ENCODE data around the gene ITGA8.
"Not testable (repeated sequence)": the region's sequence is repeated elsewhere in the genome, so short reads cannot be mapped to it uniquely, and the experiment has no call there.

Gene ITGA8

DNA sequence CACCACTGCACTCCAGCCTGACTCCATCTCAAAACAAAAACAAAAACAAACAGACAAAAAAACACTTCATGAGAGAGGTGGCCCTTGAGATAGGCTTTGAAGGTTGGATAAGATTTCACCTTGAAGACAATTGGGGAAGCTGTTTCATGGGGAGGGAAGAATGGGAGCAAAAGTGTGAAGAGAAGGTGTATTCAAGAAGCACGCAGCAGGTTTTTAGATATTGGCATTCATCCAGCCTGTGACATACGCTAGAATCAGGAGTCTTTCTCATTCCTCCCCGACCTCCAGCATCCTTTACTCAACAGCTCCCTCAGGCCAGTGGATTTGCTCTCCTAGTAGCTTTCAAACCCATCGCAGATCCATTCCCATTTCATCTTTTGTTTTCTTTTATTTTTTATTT lies 232.3 kb downstream of the ITGA8 start:
- H3K4me1 ChIP-seq (ENCODE audit: control insufficient read depth in 1 of 2, insufficient read depth in 2 of 2, low read length in 2 of 2) = no peaks in the 10 kb centered on the region

GRCh38 chr10:15486404-15486803 lies 233.3 kb downstream of the ITGA8 start:
- Histone ChIP-seq H3K27me3 (ENCODE audit: low read depth, low read length) (no peaks in the 10 kb centered on the region), H3K4me3 (ENCODE audit: low read depth in 1 of 2, low read length in 2 of 2) (no peak overlapping the region), H3K4me1 (ENCODE audit: control insufficient read depth in 1 of 2, insufficient read depth in 2 of 2, low read length in 2 of 2) (no peaks in the 10 kb centered on the region), H3K36me3 (ENCODE audit: control insufficient read depth in 1 of 2, insufficient read depth in 2 of 2, low read length in 2 of 2) (no peaks in the 10 kb centered on the region), H3K27ac (ENCODE audit: low read length) (no peak overlapping the region), H3K9me3 (ENCODE audit: control insufficient read depth in 1 of 2, low read length in 2 of 2) (no peaks in the 10 kb centered on the region)

More for the DNA sequence above, 232.3 kb downstream of the ITGA8 start:
- no peaks in the 10 kb centered on the region for H3K36me3 ChIP-seq (ENCODE audit: control insufficient read depth in 1 of 2, insufficient read depth in 2 of 2, low read length in 2 of 2)
- H3K4me3 ChIP-seq (ENCODE audit: low read depth in 1 of 2, low read length in 2 of 2) = no peak overlapping the region
- H3K27ac ChIP-seq (ENCODE audit: low read length) = no peak overlapping the region
- no peaks in the 10 kb centered on the region for H3K9me3 ChIP-seq (ENCODE audit: control insufficient read depth in 1 of 2, low read length in 2 of 2)
- H3K27me3 ChIP-seq (ENCODE audit: low read depth, low read length) = no peaks in the 10 kb centered on the region

- Histone ChIP-seq H3K36me3 (ENCODE audit: control insufficient read depth in 1 of 2, insufficient read depth in 2 of 2, low read length in 2 of 2) (no peaks in the 10 kb centered on the region), H3K4me3 (ENCODE audit: low read depth in 1 of 2, low read length in 2 of 2) (no peak overlapping the region), H3K27me3 (ENCODE audit: low read depth, low read length) (no peaks in the 10 kb centered on the region), H3K4me1 (ENCODE audit: control insufficient read depth in 1 of 2, insufficient read depth in 2 of 2, low read length in 2 of 2) (no peaks in the 10 kb centered on the region), H3K27ac (ENCODE audit: low read length) (no peak overlapping the region), H3K9me3 (ENCODE audit: control insufficient read depth in 1 of 2, low read length in 2 of 2) (no peaks in the 10 kb centered on the region)
Observed at GRCh38 chr10:15485684-15486316, 233.9 kb downstream of the ITGA8 start.

- H3K9me3 ChIP-seq (ENCODE audit: control insufficient read depth in 1 of 2, low read length in 2 of 2) = no peaks in the 10 kb centered on the region
- H3K36me3 ChIP-seq (ENCODE audit: control insufficient read depth in 1 of 2, insufficient read depth in 2 of 2, low read length in 2 of 2) = no peaks in the 10 kb centered on the region
- H3K4me3 ChIP-seq (ENCODE audit: low read depth in 1 of 2, low read length in 2 of 2) = no peak overlapping the region
- H3K27ac ChIP-seq (ENCODE audit: low read length) = no peak overlapping the region
- no peaks in the 10 kb centered on the region for H3K4me1 ChIP-seq (ENCODE audit: control insufficient read depth in 1 of 2, insufficient read depth in 2 of 2, low read length in 2 of 2)
- H3K27me3 ChIP-seq (ENCODE audit: low read depth, low read length) = no peaks in the 10 kb centered on the region
Observed at GRCh38 chr10:15485027-15485426, 234.7 kb downstream of the ITGA8 start.

DNA sequence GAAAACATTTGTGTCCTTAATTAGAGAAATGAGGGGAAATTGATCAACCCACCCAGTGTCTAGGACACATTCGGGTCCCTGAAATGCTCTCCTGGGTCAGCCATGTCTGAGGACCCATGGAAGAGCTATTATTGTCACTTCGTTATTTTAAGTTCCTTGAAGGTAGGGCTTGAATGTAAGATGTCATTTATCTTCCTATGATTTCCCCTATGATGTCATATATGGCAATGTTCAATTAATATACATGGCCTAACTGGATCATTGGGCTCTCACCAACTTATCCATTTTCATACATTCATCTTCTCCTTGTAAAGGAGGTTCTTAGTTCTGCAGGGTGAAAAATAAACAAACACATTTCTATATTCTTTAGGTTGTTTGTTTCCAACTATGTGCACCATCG lies 235.6 kb downstream of the ITGA8 start:
- H3K27me3 ChIP-seq (ENCODE audit: low read depth, low read length) = no peaks in the 10 kb centered on the region
- no peaks in the 10 kb centered on the region for H3K4me1 ChIP-seq (ENCODE audit: control insufficient read depth in 1 of 2, insufficient read depth in 2 of 2, low read length in 2 of 2)
- no peaks in the 10 kb centered on the region for H3K36me3 ChIP-seq (ENCODE audit: control insufficient read depth in 1 of 2, insufficient read depth in 2 of 2, low read length in 2 of 2)
- H3K27ac ChIP-seq (ENCODE audit: low read length) = no peak overlapping the region
- no peak overlapping the region for H3K4me3 ChIP-seq (ENCODE audit: low read depth in 1 of 2, low read length in 2 of 2)
- H3K9me3 ChIP-seq (ENCODE audit: control insufficient read depth in 1 of 2, low read length in 2 of 2) = no peaks in the 10 kb centered on the region

DNA sequence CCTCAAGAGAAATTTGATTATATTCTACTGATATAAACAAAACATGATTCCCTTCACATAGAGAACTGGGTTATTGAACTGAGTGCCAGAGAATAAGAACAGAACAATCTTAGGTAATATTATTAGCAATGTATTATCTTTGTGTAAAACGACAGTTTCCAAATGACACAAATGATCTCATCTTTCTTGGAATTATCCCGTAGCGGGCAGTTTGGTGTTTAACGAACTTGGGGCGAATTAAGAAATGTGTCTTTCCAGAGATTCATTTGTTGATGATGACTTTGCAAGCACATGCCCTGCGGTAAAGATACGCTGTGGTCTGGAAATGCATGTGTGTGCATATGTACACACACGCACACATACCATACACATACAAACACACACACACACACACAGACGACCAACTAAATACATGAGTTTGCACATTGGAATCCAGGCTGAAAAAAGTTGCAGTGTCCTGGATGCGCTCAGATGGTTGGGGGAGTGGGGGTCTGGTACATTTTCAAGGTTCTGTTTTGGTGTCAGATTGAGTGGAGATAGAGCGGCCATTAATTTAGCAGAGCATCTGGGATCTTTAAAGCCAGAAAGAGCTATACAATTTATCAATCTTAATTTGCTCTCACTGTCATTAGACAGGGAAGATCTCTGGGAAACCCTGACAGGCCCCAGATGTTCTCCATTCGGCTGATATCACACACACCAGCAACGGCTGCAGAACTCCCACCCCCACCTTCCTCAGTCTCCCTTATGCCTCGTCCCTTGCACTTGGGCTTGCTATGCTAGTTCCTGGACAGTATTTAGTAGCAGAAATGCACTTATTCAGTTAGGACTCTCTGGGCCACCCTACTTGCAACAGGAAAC lies 236.3 kb downstream of the ITGA8 start:
- H3K4me3 ChIP-seq (ENCODE audit: low read depth in 1 of 2, low read length in 2 of 2) = no peak overlapping the region
- no peak overlapping the region for H3K27ac ChIP-seq (ENCODE audit: low read length)
- no peaks in the 10 kb centered on the region for H3K9me3 ChIP-seq (ENCODE audit: control insufficient read depth in 1 of 2, low read length in 2 of 2)
- no peaks in the 10 kb centered on the region for H3K36me3 ChIP-seq (ENCODE audit: control insufficient read depth in 1 of 2, insufficient read depth in 2 of 2, low read length in 2 of 2)
- H3K27me3 ChIP-seq (ENCODE audit: low read depth, low read length) = no peaks in the 10 kb centered on the region
- H3K4me1 ChIP-seq (ENCODE audit: control insufficient read depth in 1 of 2, insufficient read depth in 2 of 2, low read length in 2 of 2) = no peaks in the 10 kb centered on the region

GRCh38 chr10:15482156-15482555 lies 237.6 kb downstream of the ITGA8 start:
- Histone ChIP-seq H3K27ac (ENCODE audit: low read length) (no peak overlapping the region), H3K4me1 (ENCODE audit: control insufficient read depth in 1 of 2, insufficient read depth in 2 of 2, low read length in 2 of 2) (no peaks in the 10 kb centered on the region), H3K9me3 (ENCODE audit: control insufficient read depth in 1 of 2, low read length in 2 of 2) (no peaks in the 10 kb centered on the region), H3K36me3 (ENCODE audit: control insufficient read depth in 1 of 2, insufficient read depth in 2 of 2, low read length in 2 of 2) (no peaks in the 10 kb centered on the region), H3K27me3 (ENCODE audit: low read depth, low read length) (no peaks in the 10 kb centered on the region), H3K4me3 (ENCODE audit: low read depth in 1 of 2, low read length in 2 of 2) (no peak overlapping the region)

DNA sequence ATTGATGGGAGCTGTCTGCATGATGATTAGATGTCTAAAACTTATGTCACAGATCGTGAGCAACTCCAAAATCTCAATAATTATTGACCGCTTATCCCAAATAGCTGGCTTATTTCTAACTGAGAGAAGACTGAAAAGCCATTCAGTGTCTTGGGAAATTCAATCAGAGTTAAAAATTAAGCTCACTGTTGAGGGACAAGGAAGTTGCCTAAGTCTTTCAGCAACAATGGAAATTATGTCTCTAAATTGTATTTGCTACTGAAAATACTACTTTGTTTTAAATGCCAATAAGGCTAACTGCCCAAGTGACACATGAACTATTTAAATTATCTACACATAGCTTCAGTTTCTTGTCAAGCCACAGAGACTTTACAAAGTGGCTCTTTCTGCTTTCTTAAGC lies 240.8 kb downstream of the ITGA8 start:
- Histone ChIP-seq H3K27ac (ENCODE audit: low read length) (no peak overlapping the region), H3K27me3 (ENCODE audit: low read depth, low read length) (no peaks in the 10 kb centered on the region), H3K9me3 (ENCODE audit: control insufficient read depth in 1 of 2, low read length in 2 of 2) (no peaks in the 10 kb centered on the region), H3K36me3 (ENCODE audit: control insufficient read depth in 1 of 2, insufficient read depth in 2 of 2, low read length in 2 of 2) (no peaks in the 10 kb centered on the region), H3K4me3 (ENCODE audit: low read depth in 1 of 2, low read length in 2 of 2) (no peak overlapping the region), H3K4me1 (ENCODE audit: control insufficient read depth in 1 of 2, insufficient read depth in 2 of 2, low read length in 2 of 2) (no peaks in the 10 kb centered on the region)

GRCh38 chr10:15478429-15478828 lies 241.3 kb downstream of the ITGA8 start:
- H3K4me3 ChIP-seq (ENCODE audit: low read depth in 1 of 2, low read length in 2 of 2) = no peak overlapping the region
- no peak overlapping the region for H3K27ac ChIP-seq (ENCODE audit: low read length)
- no peaks in the 10 kb centered on the region for H3K36me3 ChIP-seq (ENCODE audit: control insufficient read depth in 1 of 2, insufficient read depth in 2 of 2, low read length in 2 of 2)
- H3K27me3 ChIP-seq (ENCODE audit: low read depth, low read length) = no peaks in the 10 kb centered on the region
- no peaks in the 10 kb centered on the region for H3K9me3 ChIP-seq (ENCODE audit: control insufficient read depth in 1 of 2, low read length in 2 of 2)
- H3K4me1 ChIP-seq (ENCODE audit: control insufficient read depth in 1 of 2, insufficient read depth in 2 of 2, low read length in 2 of 2) = no peaks in the 10 kb centered on the region

GRCh38 chr10:15476337-15476736 lies 243.4 kb downstream of the ITGA8 start:
- Histone ChIP-seq H3K4me1 (ENCODE audit: control insufficient read depth in 1 of 2, insufficient read depth in 2 of 2, low read length in 2 of 2) (no peaks in the 10 kb centered on the region), H3K4me3 (ENCODE audit: low read depth in 1 of 2, low read length in 2 of 2) (no peak overlapping the region), H3K27me3 (ENCODE audit: low read depth, low read length) (no peaks in the 10 kb centered on the region), H3K36me3 (ENCODE audit: control insufficient read depth in 1 of 2, insufficient read depth in 2 of 2, low read length in 2 of 2) (no peaks in the 10 kb centered on the region), H3K27ac (ENCODE audit: low read length) (no peak overlapping the region), H3K9me3 (ENCODE audit: control insufficient read depth in 1 of 2, low read length in 2 of 2) (no peaks in the 10 kb centered on the region)

- H3K36me3 ChIP-seq (ENCODE audit: control insufficient read depth in 1 of 2, insufficient read depth in 2 of 2, low read length in 2 of 2); H3K27me3 ChIP-seq (ENCODE audit: low read depth, low read length); H3K4me3 ChIP-seq (ENCODE audit: low read depth in 1 of 2, low read length in 2 of 2); H3K9me3 ChIP-seq (ENCODE audit: control insufficient read depth in 1 of 2, low read length in 2 of 2); H3K27ac ChIP-seq (ENCODE audit: low read length); H3K4me1 ChIP-seq (ENCODE audit: control insufficient read depth in 1 of 2, insufficient read depth in 2 of 2, low read length in 2 of 2): not testable (repeated sequence)
Observed at GRCh38 chr10:15475439-15475838, 244.3 kb downstream of the ITGA8 start.
